GM19324 (cell line): ENCODE data around the gene COL5A3.

Source experiments
- ATAC-seq: cut with Tn5 transposase; IDR thresholded peaks from one replicate; pipeline ENCODE4 v1.9.1; 2021; ENCODE audit warnings: mild to moderate bottlenecking, moderate library complexity; ENCODE audit not compliant: unreplicated experiment, low FRiP score

Gene COL5A3

DNA sequence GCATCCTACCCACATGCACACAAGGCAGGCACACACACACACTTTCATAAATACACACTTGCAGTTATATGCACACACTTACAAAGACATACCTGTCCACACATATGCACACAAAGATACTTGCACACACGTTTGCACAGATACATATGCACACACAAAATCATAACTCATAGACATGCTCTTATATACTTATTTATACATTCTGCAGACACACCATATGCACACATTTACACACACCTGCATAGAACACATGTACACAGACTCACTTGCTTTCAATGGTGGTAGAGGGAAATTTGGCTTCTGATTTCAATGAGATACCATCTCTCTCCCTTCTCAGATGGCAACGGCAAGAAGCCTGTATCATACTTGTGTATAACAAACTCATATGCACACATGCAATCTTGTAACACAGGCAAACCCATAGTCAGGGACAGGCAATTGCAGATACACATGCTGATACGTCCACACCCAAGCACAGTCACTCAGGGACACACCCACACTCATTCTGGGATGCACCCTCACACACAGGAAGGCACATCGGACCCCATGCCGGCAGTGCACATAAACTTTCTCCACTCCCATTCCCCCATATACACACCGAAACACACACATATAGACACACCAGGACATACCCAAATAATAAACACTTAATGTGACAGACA, 98.6 kb downstream of the COL5A3 start:
- no peak for ATAC-seq

DNA sequence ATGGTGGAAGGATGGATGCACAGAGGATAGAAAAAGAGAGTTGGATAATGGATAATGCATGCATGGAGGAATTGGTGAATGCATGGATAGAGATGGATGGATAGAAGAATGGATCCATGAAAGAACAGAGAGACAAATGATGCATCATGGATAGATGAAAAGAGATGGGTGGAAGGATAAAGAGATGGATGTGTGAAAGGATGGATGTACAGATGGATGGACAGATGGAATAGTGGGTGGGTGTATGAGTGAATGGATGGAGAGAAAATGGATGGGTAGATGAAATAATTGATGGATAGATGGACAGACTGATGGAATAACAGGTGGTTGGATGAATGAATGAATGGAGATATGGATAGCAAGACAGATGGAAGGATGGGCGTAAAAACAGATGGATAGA, 99.7 kb downstream of the COL5A3 start:
- no peak for ATAC-seq
